LNCAP (cell line): ENCODE measurements around the gene RHBDL3.

Experiments used
- TF ChIP-seq, protein P1 (sequence below): fragments of 450-650 bp; IDR thresholded peaks from 2 replicates; pipeline ENCODE4 v1.5.1; 2017; ENCODE audit warnings: mild to moderate bottlenecking

The RHBDL3 gene

DNA sequence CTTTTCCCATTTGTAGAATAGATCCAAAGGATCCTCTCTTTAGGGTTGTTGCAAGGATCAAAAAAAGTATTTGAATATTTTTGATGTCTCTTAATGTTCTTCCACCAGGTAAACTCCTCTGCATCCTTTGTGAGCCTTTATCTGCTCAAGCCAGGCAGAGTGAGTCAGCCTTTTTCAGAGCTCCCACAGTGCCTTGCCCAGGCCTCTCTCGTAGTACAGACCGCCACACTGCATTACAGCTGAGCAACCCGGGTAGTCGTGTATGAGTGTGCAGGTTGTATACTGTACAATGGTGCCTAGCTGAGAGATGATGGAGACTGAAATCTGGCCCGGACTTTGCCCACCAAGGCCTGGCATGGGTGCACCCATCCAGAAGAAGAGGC is 20.9 kb downstream of the RHBDL3 start:
- TF ChIP-seq, protein P1, sequence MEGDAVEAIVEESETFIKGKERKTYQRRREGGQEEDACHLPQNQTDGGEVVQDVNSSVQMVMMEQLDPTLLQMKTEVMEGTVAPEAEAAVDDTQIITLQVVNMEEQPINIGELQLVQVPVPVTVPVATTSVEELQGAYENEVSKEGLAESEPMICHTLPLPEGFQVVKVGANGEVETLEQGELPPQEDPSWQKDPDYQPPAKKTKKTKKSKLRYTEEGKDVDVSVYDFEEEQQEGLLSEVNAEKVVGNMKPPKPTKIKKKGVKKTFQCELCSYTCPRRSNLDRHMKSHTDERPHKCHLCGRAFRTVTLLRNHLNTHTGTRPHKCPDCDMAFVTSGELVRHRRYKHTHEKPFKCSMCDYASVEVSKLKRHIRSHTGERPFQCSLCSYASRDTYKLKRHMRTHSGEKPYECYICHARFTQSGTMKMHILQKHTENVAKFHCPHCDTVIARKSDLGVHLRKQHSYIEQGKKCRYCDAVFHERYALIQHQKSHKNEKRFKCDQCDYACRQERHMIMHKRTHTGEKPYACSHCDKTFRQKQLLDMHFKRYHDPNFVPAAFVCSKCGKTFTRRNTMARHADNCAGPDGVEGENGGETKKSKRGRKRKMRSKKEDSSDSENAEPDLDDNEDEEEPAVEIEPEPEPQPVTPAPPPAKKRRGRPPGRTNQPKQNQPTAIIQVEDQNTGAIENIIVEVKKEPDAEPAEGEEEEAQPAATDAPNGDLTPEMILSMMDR = no peak

DNA sequence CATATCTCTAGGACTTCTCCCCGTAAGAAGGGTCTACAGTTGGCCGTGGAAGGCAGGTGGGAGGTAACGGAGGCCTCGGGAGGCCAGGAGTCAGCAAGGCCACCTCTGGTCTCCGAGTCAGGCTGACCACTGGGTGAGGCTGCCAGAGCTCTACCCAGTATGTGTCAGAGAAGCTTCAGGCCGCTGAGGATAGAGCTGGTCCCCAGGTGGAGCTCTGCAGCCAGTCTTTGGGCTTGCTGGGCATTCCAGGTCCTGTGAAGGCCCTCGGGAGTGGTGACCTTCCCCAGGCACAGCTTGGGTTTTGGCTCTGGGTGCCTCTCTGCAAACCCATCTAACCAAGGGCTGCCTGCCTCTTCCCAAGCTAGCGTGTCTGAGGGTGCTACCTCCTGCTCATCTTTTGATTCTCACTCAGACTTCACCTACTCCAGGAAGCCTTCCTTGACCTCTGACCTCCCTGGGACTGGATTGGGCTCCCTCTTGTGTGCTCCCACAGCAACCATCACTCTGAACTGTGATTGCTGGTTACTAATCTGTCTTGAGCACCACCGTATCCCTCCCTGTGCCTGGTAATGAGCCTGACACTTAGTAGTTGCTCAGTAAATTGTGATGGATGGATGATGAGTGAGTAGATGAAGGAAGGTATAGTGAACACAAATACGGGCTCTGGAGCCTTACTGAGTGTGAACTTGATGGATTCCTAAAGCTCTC is 22.3 kb downstream of the RHBDL3 start:
- TF ChIP-seq, protein P1 = no peak

DNA sequence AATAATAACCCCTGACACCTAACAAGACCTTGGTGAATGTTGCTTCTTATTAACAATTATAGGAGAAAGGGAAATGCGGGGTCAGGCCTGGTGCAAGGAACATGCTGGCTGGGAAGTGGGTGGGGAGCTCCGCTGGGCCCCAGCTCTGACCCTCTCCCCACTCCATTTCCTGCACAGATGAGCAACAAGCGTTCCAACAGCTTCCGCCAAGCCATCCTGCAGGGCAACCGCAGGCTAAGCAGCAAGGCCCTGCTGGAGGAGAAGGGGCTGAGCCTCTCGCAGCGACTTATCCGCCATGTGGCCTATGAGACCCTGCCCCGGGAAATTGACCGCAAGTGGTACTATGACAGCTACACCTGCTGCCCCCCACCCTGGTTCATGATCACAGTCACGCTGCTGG is 23.0 kb downstream of the RHBDL3 start:
- TF ChIP-seq, protein P1 = no peak

DNA sequence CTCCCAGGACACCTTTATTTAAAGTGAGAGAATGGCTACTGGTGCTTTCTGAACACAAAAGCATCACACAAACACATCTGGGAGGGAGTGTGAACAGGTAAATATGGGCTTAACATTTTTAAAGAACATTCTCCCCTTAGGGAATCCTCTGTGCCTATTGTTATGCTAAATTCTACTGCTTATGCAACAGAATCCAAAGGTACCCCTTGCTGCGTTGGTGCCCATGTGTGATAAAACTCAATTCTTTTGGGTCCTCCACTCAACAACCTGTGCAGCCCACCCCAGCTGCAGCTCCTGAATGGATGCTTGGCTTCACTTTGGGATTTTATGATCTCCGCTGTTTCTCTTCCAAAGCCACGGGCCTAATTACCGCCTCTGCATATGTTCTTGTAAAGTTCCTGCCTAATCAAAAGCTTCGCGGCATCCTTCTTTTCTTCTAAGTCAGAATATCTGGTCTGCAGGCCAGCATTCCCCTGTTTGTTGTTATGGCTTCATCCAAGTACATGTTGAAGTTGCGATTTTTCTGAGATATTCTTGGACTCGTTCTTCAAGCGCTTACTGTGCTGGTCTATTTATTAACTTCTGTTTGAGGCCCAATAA is 23.9 kb downstream of the RHBDL3 start:
- TF ChIP-seq, protein P1 = no peak

DNA sequence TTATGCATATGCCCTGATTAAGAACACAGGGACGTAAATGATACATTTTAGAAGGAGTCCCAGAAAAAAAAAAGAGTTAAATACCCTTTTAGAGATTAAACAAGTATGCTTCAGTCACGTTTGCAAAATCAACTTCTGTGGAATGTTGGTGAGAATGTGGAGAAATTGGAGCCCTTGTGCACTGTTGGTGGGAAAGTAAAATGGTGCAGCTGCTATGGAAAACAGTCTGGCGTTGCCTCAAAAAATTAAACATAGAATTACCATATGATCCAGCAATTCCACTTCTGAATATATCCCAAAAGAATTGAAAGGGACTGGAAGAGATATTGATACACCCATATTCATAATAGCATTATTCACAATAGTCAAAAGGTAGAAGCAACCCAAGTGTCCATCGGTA is 26.5 kb downstream of the RHBDL3 start:
- TF ChIP-seq, protein P1 = no peak

DNA sequence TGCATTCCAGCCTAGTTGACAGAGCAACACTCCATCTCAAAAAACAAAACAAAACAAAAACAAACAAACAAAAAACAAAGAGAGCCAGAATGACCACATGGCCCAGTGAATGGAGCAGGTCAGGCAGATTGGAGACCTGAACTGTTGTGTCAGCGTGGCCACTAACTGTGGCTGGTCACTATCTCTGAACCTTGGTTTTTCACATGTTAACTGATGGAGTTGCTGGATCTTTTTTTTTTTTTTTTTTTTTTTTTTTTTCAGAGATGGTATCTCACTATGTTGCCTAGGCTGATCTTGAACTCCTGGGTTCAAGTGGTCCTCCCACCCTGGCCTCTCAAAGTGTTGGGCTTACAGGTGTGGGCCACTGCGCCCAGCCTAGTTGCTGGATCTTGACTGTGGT is 31.8 kb downstream of the RHBDL3 start:
- TF ChIP-seq, protein P1 = no peak

DNA sequence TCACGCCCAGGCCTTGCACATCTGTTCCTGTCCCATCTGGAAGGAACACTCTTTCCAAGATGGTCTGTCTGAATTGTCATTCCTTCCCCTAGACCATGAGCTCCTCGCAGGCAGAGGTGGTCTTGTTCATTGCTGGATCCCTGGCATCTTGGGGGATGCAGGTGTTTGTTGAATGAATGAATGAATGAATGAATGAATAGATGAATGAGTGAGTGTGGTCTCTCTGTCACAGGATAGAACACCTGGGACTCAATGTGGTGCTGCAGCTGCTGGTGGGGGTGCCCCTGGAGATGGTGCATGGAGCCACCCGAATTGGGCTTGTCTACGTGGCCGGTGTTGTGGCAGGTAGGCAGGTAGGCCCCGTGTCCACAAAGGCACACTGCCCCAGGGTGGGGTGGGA is 32.2 kb downstream of the RHBDL3 start:
- TF ChIP-seq, protein P1 = no peak
